Measurements from ENCODE around the gene GALNTL6. TPM values are rescaled to one million over a fixed set of nuclear protein-coding genes. Genes with fewer than 3 reads are reported as not detected.

Gene GALNTL6
- total and polyA plus RNA-seq, 2 donors (not counting 1 experiment from before 2014, with no cell fraction given) = not detected

- Histone ChIP-seq H3K36me3 (ENCODE audit: control insufficient read depth, insufficient read depth, low read length) (no peaks in the 10 kb centered on the region), H3K27me3 (ENCODE audit: control insufficient read depth, insufficient read depth, low read length) (peaks cover 8% of the 10 kb centered on the region), H3K4me2 (ENCODE audit: extremely low read depth, insufficient read depth, low read length) (no peak overlapping the region), H3K27ac (ENCODE audit: insufficient read depth, low read length) (no peak overlapping the region), H3K4me3 (replicated peaks in 1 of 4; ENCODE audit: control extremely low read depth in 1 of 4, insufficient read depth in 1 of 4, low read depth in 3 of 4, low read length in 4 of 4) (no peak overlapping the region), H3K9me3 (ENCODE audit: control insufficient read depth, insufficient read depth, low read depth, low read length) (no peaks in the 10 kb centered on the region), H3K79me2 (ENCODE audit: control insufficient read depth, insufficient read depth, low read length) (no peaks in the 10 kb centered on the region), H3K9ac (ENCODE audit: insufficient read depth, low read length) (no peak overlapping the region), H3K4me1 (ENCODE audit: control insufficient read depth, extremely low read depth, insufficient read depth, low read length) (peaks cover 3% of the 10 kb centered on the region), H4K20me1 (ENCODE audit: control insufficient read depth, extremely low read depth, insufficient read depth, low read length) (no peaks in the 10 kb centered on the region), H2AFZ (ENCODE audit: low read length) (no peak overlapping the region)
- TF ChIP-seq EZH2 (IDR thresholded peaks at IDR 0.05; ENCODE audit: low read length, missing control alignments) (no peak), CTCF (conservative IDR thresholded peaks at IDR 0.05 in 1 of 2, IDR thresholded peaks at IDR 0.05 in 1 of 2; ENCODE audit: low read depth in 1 of 2, low read length in 2 of 2) (no peak)
- no peak for DNase-seq (ENCODE audit: low read depth in 2 of 2)
Observed at GRCh38 chr4:173014836-173015235, 1201.6 kb downstream of the GALNTL6 start.

GRCh38 chr4:173017802-173018201 is 1204.6 kb downstream of the GALNTL6 start:
- peaks cover 3% of the 10 kb centered on the region for H3K27me3 ChIP-seq (ENCODE audit: control insufficient read depth, insufficient read depth, low read length)
- TF ChIP-seq CTCF (conservative IDR thresholded peaks at IDR 0.05 in 1 of 2, IDR thresholded peaks at IDR 0.05 in 1 of 2; ENCODE audit: low read depth in 1 of 2, low read length in 2 of 2) (no peak), EZH2 (IDR thresholded peaks at IDR 0.05; ENCODE audit: low read length, missing control alignments) (no peak)
- no peak overlapping the region for H3K27ac ChIP-seq (ENCODE audit: insufficient read depth, low read length)
- H4K20me1 ChIP-seq (ENCODE audit: control insufficient read depth, extremely low read depth, insufficient read depth, low read length) = no peaks in the 10 kb centered on the region
- peaks cover 3% of the 10 kb centered on the region for H3K4me1 ChIP-seq (ENCODE audit: control insufficient read depth, extremely low read depth, insufficient read depth, low read length)
- no peak overlapping the region for H3K4me3 ChIP-seq (replicated peaks in 1 of 4; ENCODE audit: control extremely low read depth in 1 of 4, insufficient read depth in 1 of 4, low read depth in 3 of 4, low read length in 4 of 4)
- no peak overlapping the region for H3K4me2 ChIP-seq (ENCODE audit: extremely low read depth, insufficient read depth, low read length)
- no peak for DNase-seq (ENCODE audit: low read depth in 2 of 2)
- H3K9me3 ChIP-seq (ENCODE audit: control insufficient read depth, insufficient read depth, low read depth, low read length) = no peaks in the 10 kb centered on the region
- no peak overlapping the region for H3K9ac ChIP-seq (ENCODE audit: insufficient read depth, low read length)
- H3K79me2 ChIP-seq (ENCODE audit: control insufficient read depth, insufficient read depth, low read length) = no peaks in the 10 kb centered on the region
- no peaks in the 10 kb centered on the region for H3K36me3 ChIP-seq (ENCODE audit: control insufficient read depth, insufficient read depth, low read length)
- H2AFZ ChIP-seq (ENCODE audit: low read length) = no peak overlapping the region

GRCh38 chr4:173018446-173018845 is 1205.2 kb downstream of the GALNTL6 start:
- no peaks in the 10 kb centered on the region for H3K79me2 ChIP-seq (ENCODE audit: control insufficient read depth, insufficient read depth, low read length)
- H3K36me3 ChIP-seq (ENCODE audit: control insufficient read depth, insufficient read depth, low read length) = no peaks in the 10 kb centered on the region
- no peak overlapping the region for H3K27ac ChIP-seq (ENCODE audit: insufficient read depth, low read length)
- H3K4me1 ChIP-seq (ENCODE audit: control insufficient read depth, extremely low read depth, insufficient read depth, low read length) = peaks cover 3% of the 10 kb centered on the region
- H3K9me3 ChIP-seq (ENCODE audit: control insufficient read depth, insufficient read depth, low read depth, low read length) = no peaks in the 10 kb centered on the region
- no peak overlapping the region for H3K9ac ChIP-seq (ENCODE audit: insufficient read depth, low read length)
- no peak overlapping the region for H2AFZ ChIP-seq (ENCODE audit: low read length)
- no peak for TF ChIP-seq CTCF (conservative IDR thresholded peaks at IDR 0.05 in 1 of 2, IDR thresholded peaks at IDR 0.05 in 1 of 2; ENCODE audit: low read depth in 1 of 2, low read length in 2 of 2)
- TF ChIP-seq EZH2 (IDR thresholded peaks at IDR 0.05; ENCODE audit: low read length, missing control alignments) = no peak
- H3K4me2 ChIP-seq (ENCODE audit: extremely low read depth, insufficient read depth, low read length) = no peak overlapping the region
- DNase-seq (ENCODE audit: low read depth in 2 of 2) = no peak
- H3K4me3 ChIP-seq (replicated peaks in 1 of 4; ENCODE audit: control extremely low read depth in 1 of 4, insufficient read depth in 1 of 4, low read depth in 3 of 4, low read length in 4 of 4) = no peak overlapping the region
- H3K27me3 ChIP-seq (ENCODE audit: control insufficient read depth, insufficient read depth, low read length) = peaks cover 3% of the 10 kb centered on the region
- no peaks in the 10 kb centered on the region for H4K20me1 ChIP-seq (ENCODE audit: control insufficient read depth, extremely low read depth, insufficient read depth, low read length)
